ENCODE measurements around the gene CRHR1.

The CRHR1 gene

DNA sequence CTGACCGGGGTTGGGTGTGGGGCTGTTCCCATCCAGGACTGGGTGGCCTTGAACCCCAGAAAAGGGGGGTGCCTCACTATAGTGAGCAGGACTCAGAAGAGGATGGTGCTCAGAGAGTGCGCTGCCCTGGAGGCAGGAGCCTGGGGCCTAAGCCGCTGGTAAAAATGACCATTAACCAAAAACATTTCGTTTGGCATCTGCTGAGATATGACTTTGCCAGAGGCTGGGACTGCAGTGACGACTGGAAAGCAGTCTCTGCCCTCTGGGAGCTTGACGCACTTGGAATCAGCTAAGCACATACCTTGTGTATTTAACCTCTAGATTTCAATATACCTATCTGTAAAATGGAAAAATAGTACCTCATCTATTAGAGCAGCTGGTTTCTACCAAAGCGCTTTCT lies 7.2 kb upstream of the CRHR1 start:
- Histone ChIP-seq H2AFZ (ENCODE audit: low read length) (no peak overlapping the region), H3K36me3 (replicated peaks; ENCODE audit: insufficient read depth, low read length) (no peaks in the 10 kb centered on the region), H3K4me2 (ENCODE audit: low read depth, low read length) (no peak overlapping the region), H3K27ac (ENCODE audit: low read length) (no peak overlapping the region), H3K79me2 (ENCODE audit: low read length) (no peaks in the 10 kb centered on the region), H3K9ac (ENCODE audit: low read length) (no peak overlapping the region), H3K9me2 (replicated peaks; ENCODE audit: insufficient read depth, low read length) (no peaks in the 10 kb centered on the region), H3K9me3 (replicated peaks; ENCODE audit: insufficient read depth, low read length) (no peaks in the 10 kb centered on the region), H3K4me1 (ENCODE audit: low read length) (no peaks in the 10 kb centered on the region), H3F3A (ENCODE audit: insufficient read depth, low read length) (no peaks in the 10 kb centered on the region), H3K4me3 (ENCODE audit: low read length) (no peak overlapping the region), H3K27me3 (replicated peaks; ENCODE audit: insufficient read depth, low read length) (peaks cover 76% of the 10 kb centered on the region), H4K20me1 (ENCODE audit: insufficient read depth, low read length) (no peaks in the 10 kb centered on the region)
- TF ChIP-seq EZH2 (optimal IDR thresholded peaks at IDR 0.05; ENCODE audit: low read depth, low read length), result no peak
- TF ChIP-seq, protein P1, sequence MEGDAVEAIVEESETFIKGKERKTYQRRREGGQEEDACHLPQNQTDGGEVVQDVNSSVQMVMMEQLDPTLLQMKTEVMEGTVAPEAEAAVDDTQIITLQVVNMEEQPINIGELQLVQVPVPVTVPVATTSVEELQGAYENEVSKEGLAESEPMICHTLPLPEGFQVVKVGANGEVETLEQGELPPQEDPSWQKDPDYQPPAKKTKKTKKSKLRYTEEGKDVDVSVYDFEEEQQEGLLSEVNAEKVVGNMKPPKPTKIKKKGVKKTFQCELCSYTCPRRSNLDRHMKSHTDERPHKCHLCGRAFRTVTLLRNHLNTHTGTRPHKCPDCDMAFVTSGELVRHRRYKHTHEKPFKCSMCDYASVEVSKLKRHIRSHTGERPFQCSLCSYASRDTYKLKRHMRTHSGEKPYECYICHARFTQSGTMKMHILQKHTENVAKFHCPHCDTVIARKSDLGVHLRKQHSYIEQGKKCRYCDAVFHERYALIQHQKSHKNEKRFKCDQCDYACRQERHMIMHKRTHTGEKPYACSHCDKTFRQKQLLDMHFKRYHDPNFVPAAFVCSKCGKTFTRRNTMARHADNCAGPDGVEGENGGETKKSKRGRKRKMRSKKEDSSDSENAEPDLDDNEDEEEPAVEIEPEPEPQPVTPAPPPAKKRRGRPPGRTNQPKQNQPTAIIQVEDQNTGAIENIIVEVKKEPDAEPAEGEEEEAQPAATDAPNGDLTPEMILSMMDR (IDR thresholded peaks at IDR 0.05; ENCODE audit: low read length), result no peak
- no peak for TF ChIP-seq EZH2phosphoT487 (IDR thresholded peaks at IDR 0.05; ENCODE audit: low read length)
- no peak for DNase-seq

DNA sequence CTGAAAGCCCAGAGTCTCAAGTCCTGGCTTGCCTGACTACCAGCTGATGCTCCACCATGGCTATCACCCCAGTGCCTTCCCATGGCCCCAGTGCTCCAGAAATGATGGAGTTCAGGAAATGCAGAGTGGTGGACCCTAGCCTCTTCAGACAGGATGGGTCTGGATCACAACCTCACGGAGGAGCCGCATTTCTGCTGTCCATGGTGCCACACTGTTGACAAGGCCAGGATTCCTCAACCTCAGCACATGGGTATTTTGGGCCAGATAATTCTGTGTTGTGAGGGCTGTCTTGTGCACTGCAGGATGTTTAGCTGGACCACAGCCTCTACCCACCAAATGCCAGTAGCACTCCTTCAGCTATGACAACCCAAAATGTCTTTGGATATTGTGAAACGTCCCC lies 6.7 kb upstream of the CRHR1 start:
- no peaks in the 10 kb centered on the region for H4K20me1 ChIP-seq (ENCODE audit: insufficient read depth, low read length)
- DNase-seq, result no peak
- no peaks in the 10 kb centered on the region for H3K9me3 ChIP-seq (replicated peaks; ENCODE audit: insufficient read depth, low read length)

DNA sequence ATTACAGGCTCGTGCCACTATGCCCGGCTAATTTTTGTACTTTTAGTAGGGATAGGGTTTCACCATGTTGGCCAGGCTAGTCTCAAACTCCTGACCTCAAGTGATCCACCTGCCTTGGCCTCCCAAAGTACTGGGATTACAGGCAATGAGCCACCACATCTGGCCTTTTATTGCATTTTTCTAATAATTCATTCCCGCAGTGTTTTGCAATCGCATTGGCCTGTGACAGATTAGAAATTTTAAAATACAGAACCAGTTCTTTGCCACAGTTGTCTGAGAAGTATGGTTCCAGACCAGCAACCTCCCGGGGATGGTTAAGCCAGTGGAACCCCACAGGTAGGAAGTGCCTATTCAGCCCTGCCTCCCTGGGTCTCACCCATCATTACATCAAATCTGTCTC lies 3.2 kb upstream of the CRHR1 start:
- Histone ChIP-seq H3K9me3 (replicated peaks; ENCODE audit: insufficient read depth, low read length) (no peaks in the 10 kb centered on the region), H3K4me1 (ENCODE audit: low read length) (no peaks in the 10 kb centered on the region), H3K36me3 (replicated peaks; ENCODE audit: insufficient read depth, low read length) (no peaks in the 10 kb centered on the region), H3K27ac (ENCODE audit: low read length) (no peak overlapping the region), H3K27me3 (replicated peaks; ENCODE audit: insufficient read depth, low read length) (peaks cover 82% of the 10 kb centered on the region), H3K4me3 (ENCODE audit: low read length) (no peak overlapping the region), H3F3A (ENCODE audit: insufficient read depth, low read length) (no peaks in the 10 kb centered on the region), H3K4me2 (ENCODE audit: low read depth, low read length) (no peak overlapping the region), H2AFZ (ENCODE audit: low read length) (no peak overlapping the region), H3K79me2 (ENCODE audit: low read length) (no peaks in the 10 kb centered on the region), H3K9ac (ENCODE audit: low read length) (no peak overlapping the region), H4K20me1 (ENCODE audit: insufficient read depth, low read length) (no peaks in the 10 kb centered on the region), H3K9me2 (replicated peaks; ENCODE audit: insufficient read depth, low read length) (no peaks in the 10 kb centered on the region)
- TF ChIP-seq EZH2phosphoT487 (IDR thresholded peaks at IDR 0.05; ENCODE audit: low read length) (no peak), EZH2 (optimal IDR thresholded peaks at IDR 0.05; ENCODE audit: low read depth, low read length) (no peak)
- TF ChIP-seq, protein P1 (IDR thresholded peaks at IDR 0.05; ENCODE audit: low read length), result no peak
- DNase-seq, result no peak

More for the DNA sequence above, 6.7 kb upstream of the CRHR1 start:
- no peak overlapping the region for H3K4me2 ChIP-seq (ENCODE audit: low read depth, low read length)
- H3K9ac ChIP-seq (ENCODE audit: low read length), result no peak overlapping the region
- peaks cover 78% of the 10 kb centered on the region for H3K27me3 ChIP-seq (replicated peaks; ENCODE audit: insufficient read depth, low read length)
- no peaks in the 10 kb centered on the region for H3K9me2 ChIP-seq (replicated peaks; ENCODE audit: insufficient read depth, low read length)
- no peak for TF ChIP-seq EZH2phosphoT487 (IDR thresholded peaks at IDR 0.05; ENCODE audit: low read length)
- TF ChIP-seq, protein P1 (IDR thresholded peaks at IDR 0.05; ENCODE audit: low read length), result no peak
- TF ChIP-seq EZH2 (optimal IDR thresholded peaks at IDR 0.05; ENCODE audit: low read depth, low read length), result no peak
- no peaks in the 10 kb centered on the region for H3K36me3 ChIP-seq (replicated peaks; ENCODE audit: insufficient read depth, low read length)
- H3K4me1 ChIP-seq (ENCODE audit: low read length), result no peaks in the 10 kb centered on the region
- H3K4me3 ChIP-seq (ENCODE audit: low read length), result no peak overlapping the region
- H3F3A ChIP-seq (ENCODE audit: insufficient read depth, low read length), result no peaks in the 10 kb centered on the region
- H3K79me2 ChIP-seq (ENCODE audit: low read length), result no peaks in the 10 kb centered on the region
- no peak overlapping the region for H3K27ac ChIP-seq (ENCODE audit: low read length)
- no peak overlapping the region for H2AFZ ChIP-seq (ENCODE audit: low read length)
